T-helper 1 cell treated with Interleukin-12 subunit alpha and Interleukin-12 subunit beta and Interleukin-4 antibody, amounts not matched to agents 30 ng/mL and 1 ng/mL, for 36 hours (primary cell): Measurements from ENCODE around the gene GSTM3. TPM values are rescaled to one million over a fixed set of nuclear protein-coding genes. Genes with fewer than 3 reads are reported as not detected.
"Not testable (repeated sequence)": the region's sequence is repeated elsewhere in the genome, so short reads cannot be mapped to it uniquely, and the experiment has no call there.

ENCODE experiments used
- intact Hi-C: fragments of 100-400 bp; cut with micrococcal nuclease; formaldehyde crosslinking; loops from one replicate; pipeline ENCODE4 v1.15.1; 2024
- total RNA-seq: library from RNA; stranded (reverse); gene quantifications from 2 replicates; pipeline ENCODE4 v1.2.3, GENCODE V29; 2022

GSTM3 gene
- total RNA-seq, 1 donor from 2014 or later = 8.1 TPM

DNA sequence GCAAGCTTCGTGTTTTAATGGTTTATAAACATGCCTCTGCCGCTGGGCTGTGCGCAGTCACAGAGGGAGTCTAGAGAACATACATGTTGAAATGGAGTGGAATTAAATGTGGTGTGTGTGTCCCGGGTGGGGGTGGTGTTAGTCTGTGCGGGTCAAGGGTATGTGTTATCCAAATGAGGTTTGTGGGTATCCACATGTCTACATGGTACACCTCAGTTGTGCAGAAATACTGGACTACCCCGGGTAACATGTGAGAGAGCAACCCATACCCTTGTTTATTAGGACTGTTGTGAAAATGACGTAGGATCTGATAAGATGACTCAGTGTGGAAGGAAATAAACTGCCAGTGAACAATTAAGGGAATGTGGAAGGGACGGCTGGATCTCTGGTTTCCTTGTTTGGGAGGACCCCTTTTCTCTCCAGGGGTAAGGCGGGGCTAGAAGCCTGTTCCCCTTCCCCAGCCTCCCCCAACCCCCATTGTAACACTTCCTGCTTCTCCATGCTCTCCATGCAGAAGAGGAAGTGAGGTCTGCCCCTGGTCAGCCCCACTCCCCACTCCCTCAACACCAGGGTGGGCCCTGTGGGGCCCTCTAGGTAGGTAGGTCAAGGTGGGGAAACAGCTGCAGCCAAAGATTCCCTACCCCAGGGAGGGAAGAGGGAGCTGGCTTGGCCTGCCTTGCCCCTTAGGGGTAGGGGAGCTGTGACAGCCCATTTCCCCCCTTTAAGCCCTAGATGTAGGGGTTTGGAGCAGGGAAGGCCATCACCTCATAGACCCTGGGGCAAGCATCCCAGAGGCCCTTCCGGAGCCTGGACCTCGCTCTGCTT lies 22.2 kb upstream of the GSTM3 start:
- intact Hi-C loops = no loop called here

DNA sequence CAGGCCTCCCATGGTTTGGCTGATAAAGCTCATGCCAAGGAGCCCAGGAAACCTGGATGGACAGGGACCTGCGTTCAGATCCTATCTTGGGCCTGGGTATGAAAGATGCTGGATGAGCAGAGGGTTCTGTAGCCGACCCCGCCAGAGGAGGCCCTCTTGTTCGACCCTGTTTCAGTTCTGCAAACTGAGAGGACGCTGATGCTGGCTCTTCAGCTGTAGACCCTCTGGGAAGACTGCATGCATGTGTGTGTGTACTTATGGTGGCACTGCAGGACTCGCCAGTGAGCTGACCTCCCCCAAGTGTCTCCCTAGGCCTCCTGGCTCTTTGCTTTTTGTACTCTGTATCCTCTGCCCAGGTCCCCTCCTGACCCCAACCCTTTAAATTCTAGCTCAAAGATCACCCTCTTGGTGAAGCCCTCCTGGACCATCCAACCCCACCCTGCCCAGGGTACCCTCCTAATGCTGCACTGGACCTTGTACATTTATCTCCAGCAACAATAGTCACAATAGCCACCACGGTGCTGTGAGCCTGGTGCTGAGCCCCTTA lies 21.3 kb upstream of the GSTM3 start:
- intact Hi-C loops = no loop called here

DNA sequence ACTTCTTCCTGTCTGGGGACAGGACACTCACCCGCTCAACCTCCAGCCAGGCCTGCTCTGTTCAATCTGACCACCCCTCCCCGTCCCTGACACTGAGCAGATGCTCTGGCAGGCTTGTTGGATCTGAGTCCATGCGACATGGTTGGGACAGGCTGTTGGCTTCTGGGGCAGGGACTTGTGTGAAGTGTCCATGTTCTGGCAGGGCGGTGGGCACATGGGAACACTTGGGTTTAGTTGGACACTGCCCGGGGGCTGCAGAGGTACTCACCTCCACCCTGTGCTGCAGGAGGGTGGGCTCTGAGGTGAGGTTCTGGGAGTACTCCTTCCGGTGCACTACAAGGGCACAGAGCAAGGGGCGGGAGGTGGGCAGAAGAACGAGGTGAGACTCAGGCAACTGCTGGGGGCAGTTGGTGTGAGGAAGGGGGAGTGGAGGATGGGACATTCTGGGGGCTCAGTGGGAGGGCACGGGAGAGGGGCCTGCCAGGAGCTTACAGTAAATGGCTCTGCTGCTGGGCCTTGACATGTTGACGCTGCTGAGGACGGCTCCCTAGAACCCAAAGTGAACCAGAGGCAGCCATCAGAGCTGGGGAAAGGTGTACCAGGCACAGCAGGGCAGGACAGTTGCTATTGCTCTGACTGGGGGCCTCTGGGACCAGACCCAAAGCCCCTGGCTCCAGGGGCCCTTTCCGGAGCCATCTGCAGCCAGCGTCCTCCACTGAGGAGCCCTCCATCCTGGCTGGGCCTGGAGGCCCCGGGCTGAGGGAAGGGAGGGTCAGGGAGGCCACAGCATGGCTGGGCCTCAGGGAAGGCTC lies 20.6 kb upstream of the GSTM3 start:
- intact Hi-C loops = no loop called here

DNA sequence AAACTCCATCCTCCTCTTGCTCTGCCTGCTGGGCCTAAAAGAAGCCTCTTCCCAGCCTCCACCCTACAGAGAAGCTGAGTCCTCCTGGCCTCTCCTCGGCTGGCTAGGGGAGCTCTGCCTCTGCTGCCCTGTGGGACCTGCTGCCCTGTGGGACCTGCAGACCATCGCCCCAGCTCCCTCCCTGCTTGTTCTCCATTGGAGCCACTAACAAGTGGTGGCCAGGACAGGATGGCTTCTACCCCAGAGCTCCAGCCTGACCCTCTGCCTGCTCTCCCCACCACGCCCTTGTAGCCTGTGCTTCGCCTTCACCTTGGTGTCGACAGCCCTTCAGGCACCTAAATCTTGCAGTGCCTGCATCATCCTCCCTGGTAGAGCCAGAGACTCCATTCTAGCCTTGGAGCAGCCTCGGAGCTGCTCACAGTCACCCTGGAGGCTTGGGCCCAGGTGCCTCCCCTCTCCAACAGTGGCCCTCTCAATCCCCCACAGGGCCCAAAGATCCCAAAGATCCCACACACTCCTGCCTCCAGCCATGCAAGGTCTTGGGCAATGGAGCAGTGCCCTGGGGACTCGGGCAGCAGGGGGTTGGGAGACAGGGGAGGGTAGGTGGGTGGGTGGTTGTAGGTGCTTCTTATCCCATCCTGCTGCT lies 19.9 kb upstream of the GSTM3 start:
- intact Hi-C loops = no loop called here

DNA sequence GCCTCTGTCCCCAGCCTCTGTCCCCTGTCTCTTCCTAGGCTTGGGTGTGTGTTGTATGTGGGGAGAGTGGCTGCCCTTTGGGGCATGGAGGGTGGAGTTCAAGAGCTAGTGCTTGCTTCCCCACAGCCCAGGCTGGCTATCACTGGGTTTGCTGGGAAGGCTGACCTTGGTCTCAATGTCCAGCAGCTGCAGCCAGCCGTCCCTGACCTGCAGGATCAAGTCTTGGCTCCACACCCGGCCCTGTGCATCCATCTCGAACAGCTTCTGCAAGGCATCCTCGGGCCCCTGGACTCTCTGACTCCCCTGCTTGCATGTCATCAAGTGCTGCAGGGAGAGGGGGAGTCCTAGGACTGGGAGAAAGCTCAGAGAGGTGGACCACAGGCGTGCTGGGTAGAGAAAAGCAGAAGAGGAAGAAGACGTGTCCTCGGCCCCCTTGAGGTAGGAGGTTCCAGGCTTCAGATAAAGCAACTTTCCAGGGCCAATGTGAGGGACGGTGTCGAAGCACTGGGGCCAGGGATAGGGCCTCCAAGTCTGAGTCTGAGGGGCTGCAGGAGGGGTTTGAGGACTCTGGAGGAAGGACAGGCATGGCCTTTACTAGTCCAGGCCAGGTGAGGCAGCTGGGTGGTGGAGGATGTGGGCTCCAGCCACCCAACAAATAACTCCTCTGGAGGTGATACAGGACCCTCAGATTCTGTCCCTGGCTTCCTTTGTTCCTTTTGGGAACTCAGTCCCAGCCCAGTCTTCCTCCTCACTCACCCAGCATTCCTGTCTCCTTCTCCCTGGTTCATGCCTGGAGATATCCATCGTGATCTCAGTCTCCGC lies 18.9 kb upstream of the GSTM3 start:
- intact Hi-C loops = no loop called here

DNA sequence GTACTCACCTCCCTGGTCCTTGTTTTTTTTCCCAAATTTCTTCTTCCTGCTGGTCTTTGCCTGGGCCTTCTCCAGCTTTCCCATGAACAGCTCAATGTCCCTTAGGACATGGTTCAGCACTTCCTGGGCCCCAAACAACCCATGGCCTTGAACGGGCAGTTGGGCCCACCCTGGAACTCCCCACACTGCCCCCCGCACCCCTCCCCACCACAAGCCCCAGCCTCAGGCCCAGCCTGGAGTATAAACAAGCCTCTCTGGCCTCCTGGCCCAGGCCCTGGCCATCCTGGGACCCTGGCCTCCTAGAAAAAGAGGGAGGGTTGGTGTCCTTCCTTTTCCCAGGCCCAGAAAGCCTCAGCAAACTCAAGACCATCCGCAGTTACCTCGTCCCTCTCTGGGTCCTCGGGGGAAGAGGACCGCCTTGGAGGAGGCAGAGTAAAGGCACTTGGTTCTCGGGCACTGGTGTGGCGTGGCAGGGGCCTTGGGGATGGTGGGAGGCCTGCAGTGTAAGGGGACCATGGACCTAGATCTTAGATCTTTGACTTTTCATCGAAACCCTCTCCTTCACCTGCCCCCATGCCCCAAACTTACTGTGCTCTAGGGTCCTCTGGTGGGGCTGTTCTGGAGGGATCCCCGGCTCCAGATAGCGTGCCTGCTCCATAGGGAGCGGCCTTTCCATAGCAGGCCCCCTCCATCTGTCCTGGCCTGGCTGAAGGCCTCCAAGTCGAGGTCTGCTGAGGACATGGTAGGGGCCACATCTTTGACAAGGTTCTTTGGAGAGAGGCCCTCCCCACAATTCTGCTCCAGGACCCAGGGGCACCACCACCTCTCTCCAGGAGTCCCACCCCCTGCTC lies 17.3 kb upstream of the GSTM3 start:
- intact Hi-C loops = no loop called here

DNA sequence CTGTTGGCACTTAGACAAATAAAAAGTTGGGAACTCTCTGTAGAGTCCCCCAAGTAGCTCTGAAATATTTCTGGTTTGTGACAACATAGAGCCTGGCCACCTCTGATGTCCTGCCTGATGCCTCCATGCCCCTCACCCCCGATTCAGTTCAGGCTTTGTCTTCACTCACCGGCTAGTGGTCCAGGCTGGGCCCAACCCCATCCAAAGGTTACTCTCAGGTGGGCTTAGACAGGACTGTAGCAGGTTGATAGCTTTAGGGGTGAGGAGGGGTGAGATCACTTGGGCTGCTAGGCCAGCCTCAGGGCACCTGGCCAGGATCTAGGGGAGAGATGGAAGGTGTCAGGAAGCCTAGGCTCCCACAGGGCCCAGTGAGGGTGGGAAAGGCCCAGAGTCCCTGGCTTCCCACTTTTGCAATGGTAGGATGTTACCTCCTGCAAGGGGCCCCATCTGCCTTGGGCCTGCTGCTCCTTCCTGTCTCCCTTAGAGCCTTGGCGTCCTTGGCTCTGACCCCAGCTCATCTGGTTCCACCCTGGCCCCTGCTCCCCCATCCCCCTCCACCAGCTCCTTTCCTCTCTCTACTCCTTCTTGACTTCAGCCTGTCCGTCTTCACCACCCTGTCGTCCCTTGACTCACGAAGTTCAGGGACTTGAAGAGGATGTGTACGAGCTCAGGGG lies 16.1 kb upstream of the GSTM3 start:
- intact Hi-C loops = no loop called here

DNA sequence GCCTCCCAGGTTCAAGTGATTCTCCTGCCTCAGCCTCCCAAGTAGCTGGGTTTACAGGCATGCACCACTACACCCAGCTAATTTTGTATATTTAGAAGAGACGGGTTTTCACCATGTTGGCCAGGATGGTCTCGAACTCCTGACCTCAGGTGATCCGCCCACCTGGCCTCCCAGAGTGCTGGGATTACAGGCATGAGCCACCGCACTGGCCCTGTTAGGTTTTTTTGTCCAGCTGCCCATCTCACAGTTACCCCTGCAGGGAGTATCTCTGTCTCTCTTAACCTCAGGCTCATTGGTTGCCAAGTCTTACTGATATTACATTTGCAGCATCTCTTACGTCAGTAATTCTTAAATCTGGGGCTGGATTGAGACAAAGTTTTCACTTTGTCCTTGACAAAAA lies 15.5 kb upstream of the GSTM3 start:
- intact Hi-C loops = not testable (repeated sequence)

DNA sequence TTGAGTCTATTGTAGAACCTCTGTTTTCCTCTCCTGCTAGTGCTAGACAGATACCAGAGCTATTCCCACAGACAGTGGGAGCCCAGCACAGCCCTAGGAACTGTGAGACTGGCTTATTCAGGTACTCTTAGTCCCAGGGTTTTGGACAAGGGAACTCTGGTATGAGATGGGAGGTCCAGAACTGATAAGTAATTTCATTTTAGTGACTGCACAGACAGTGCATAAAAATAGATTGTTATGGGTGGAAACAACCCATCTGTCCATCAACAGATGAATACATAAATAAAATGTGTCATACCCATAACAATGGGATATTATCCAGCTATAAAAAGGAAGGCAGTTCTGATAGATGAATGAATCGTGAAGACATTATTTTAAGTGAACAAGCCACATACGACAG lies 13.9 kb upstream of the GSTM3 start:
- intact Hi-C loops = no loop called here

DNA sequence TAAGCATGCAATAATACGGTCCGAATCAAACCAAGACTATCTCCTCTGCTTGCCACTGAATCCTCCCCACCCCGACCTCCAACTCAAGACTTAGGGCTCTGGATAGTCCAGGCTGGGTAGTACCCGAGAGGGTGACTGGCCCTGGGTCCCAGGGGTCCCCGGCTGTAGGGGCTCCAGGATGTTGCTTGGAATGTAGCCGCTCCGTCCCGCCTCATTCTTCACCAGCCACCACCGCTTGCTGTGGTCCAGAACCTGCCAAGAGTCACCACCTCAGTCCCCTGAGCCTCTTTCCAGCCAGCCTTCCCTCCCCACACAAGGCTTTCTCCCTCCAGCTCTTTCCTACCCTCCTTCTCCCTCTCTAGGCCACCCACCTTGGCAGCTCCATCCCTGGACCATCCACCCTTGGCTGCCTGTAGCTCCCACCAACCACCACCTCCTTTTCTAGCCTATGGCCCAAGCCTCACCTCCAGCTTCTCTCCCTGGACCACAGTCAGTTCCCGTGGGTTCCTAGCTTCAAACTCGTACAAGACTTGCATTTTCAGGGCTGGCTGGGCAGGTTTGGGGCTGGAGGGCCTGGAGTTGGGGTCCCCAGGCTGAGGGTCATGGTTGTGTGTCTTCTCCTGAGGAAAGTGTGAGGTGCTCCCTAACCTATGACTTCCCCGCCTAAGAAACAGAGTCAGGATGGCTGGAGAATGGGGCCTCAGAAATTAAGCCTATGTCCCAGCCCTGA lies 10.9 kb upstream of the GSTM3 start:
- intact Hi-C loops = no loop called here

DNA sequence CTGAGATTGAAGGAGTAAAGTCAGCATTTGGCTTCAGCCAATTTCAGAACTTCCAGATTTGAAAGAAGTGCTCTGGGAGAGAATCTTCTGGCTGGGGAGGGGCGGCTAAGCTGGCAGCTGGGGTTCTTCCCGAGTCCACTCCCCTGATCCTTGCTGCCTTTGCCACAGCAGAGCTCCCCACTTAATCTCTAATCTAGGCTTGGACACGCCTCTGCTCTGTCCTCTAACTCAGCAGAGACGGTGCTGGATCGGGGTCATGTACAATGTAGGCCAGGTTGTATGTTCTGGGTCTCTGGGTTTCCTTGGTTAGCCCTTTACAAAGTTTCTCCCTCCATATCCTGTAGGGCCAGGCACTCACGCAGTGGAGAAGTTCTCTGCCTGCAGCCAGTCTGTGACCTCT lies 10.1 kb upstream of the GSTM3 start:
- intact Hi-C loops = no loop called here

DNA sequence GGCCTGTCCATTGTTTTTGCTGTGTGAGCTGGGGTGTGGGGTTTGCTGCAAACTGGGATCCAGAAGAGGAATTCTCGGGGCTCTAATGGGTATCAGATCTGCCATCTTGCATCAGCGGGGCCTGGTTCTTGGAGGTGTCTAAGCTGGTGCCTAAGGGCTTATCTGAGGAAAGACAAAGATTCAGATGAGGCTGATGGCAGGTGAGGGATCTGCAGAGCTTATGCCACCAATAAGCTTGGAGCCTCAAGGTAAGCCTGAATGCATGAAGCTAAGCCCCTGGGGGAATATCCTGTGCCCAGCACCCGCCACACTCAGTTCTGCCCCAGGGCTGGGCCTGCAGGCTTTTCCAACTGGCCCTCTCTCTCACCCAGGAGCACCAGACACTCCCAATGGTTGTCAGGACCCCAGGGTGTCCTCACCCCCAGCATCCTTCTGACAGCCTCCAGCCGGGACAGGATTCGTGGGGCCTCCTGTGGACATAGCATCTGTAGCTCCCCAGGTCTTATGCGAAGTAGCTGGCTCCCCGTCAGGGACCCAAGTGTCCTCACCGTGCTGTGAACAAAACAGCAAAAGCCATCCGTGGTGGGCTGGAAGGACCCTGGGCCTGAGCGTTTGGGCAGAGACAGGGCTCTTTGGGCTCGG lies 9.5 kb upstream of the GSTM3 start:
- intact Hi-C loops = no loop called here

DNA sequence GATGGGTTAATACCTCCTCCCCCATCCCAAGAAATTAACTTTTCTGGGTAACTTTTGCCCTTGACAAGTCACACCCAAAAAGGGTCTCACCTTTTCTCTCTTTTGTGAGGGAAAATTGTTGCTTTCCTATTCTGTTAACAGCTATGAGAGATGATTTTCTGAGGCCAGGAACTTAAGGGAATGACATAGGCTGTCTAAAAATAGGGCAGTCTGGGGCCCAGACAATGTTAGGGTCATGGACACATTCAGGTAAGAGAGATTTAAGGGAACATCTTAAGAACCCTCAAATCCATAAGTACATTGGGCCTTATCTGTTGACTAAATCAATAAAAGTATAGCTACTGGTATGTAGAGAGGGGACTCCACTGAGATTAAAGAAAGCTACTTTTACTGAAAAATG lies 8.4 kb upstream of the GSTM3 start:
- intact Hi-C loops = no loop called here

DNA sequence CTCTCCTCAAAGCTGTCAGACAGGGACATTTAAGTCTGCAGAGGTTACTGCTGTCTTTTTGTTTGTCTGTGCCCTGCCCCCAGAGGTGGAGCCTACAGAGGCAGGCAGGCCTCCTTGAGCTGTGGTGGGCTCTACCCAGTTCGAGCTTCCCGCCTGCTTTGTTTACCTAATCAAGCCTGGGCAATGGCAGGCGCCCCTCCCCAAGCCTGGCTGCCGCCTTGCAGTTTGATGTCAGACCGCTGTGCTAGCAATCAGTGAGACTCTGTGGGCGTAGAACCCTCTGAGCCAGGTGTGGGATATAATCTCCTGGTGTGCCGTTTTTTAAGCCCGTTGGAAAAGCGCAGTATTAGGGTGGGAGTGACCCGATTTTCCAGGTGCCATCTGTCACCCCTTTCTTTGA lies 7.5 kb upstream of the GSTM3 start:
- intact Hi-C loops = not testable (repeated sequence)

DNA sequence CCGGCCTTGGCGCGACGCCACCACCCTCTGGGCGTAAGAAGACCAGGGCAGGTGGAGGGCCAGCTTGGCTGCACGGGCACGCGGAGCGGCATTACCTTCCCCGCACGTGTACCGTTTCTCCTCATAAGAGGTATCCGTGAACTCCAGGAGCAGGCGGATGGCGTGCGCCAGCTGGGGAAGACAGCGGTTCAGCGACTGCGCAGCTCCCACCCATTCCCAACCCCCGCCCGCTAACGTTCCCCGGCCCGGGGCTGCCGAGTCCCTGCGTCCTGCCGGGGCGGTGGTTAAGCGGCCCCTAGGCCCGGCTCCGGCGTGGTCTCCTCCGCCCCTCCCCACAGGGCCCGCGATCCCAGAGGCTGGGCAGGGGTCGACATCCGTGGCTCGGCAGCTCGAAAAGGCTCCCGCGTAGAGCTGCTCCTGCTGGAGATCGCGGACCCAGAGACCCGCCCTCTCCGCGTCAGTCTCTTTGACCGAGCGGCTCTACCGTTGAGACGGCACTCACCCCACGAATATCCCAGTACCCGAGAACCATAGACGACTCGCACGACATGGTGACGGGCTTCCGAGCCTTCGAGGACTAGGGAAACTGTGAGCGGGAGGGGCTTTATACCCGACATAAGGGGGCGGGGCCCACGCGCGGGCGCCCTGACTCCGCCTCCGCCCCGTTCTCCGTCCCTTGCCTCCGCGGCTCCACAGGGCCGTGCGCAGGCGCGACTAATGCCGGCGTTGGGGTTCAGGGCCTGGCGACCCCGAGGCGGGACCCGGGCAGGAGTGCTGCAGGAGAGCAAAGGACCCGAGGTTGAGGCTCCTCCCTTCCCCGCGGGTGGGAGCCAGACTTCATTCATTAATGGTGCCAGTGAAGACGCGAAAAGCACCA lies 862 bp downstream of the GSTM3 start:
- intact Hi-C loops = loop anchor here (1.0 to 2.0 kb wide), 8 partner anchors 53 to 471 kb away; partner anchors contain the start of genes AHCYL1, GNAI3, GSTM1 and GSTM2

DNA sequence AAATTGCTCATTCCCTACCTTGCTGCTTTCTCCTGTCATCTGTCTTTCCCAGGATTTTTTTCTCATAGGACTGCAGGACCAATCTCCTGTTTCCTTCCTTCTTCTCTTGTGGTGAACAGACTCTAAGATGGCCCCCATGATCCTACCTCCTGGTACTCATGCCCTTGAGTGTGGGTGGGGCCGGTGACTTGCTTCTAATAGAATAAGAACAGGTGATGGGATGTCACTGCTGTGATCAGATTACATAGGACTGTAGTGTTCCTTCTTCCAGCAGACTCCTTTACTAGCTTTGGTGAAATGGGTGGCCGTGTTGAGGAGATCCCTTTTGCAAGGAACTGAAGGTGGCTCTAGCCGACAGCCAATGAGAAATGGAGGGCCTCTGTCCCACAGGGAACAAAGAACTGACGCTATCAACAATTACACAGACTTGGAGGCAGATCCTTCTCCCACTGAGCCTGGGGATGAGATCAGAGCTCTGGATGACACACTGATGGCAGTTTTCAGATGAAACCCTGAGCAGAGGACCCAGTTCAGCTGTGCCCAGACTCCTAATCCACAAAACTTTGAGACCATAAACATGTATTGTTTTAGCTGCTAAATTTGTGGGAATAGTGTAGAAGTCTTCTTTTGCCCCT lies 7.5 kb downstream of the GSTM3 start:
- intact Hi-C loops = no loop called here

DNA sequence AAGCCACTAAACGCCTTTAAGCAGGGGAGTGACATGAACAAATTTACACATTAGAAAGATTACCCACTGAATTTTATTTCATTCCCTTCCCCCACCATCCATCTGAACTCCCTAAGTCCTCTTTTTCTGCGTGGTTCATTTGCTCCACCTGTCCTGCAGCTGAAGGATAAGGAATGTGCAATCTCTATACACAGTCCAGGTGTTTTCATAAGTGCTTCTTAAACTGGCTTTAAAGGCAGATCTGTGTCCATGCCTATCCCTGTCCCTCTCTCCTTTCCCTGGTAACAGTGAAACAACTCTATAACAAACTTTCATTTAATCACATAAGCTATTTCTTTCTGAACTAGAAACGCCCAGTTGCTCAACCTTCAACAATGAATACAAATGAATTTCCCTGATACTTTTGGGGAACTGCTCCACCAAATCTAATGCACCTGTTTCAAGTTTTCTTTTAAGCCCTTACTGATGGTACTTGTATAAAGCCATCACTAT lies 8.4 kb downstream of the GSTM3 start:
- intact Hi-C loops = no loop called here
